ENCODE data around the gene RASGRP3. TPM values are rescaled to one million over a fixed set of nuclear protein-coding genes. Genes with fewer than 3 reads are reported as not detected.

RASGRP3 gene
- total and polyA plus RNA-seq, 9 of the 15 experiments (the other 6 are each of a cell fraction or from before 2014, with no cell fraction given): 0.18 to 1.7 (median 1.2) TPM

GRCh38 chr2:33512112-33512511 is 35.7 kb downstream of the RASGRP3 start:
- TF ChIP-seq CGGBP1 (CRISPR knock-in tag; IDR thresholded peaks at IDR 0.05) (no peak), ZNF655 (CRISPR knock-in tag; IDR thresholded peaks at IDR 0.05) (no peak), NFYB (IDR thresholded peaks at IDR 0.05; ENCODE audit: extremely low read depth, insufficient read length) (no peak), ZNF79 (CRISPR knock-in tag; IDR thresholded peaks at IDR 0.05; ENCODE audit: low read depth) (no peak), TEAD2 (tag; IDR thresholded peaks at IDR 0.05) (no peak), MECOM (CRISPR knock-in tag; IDR thresholded peaks at IDR 0.05) (no peak), LEF1 (IDR thresholded peaks at IDR 0.05) (no peak), POLR2AphosphoS5 (IDR thresholded peaks at IDR 0.05; ENCODE audit: control insufficient read depth, insufficient read depth, low read depth, low read length) (no peak)
- TF ChIP-seq, protein P1, sequence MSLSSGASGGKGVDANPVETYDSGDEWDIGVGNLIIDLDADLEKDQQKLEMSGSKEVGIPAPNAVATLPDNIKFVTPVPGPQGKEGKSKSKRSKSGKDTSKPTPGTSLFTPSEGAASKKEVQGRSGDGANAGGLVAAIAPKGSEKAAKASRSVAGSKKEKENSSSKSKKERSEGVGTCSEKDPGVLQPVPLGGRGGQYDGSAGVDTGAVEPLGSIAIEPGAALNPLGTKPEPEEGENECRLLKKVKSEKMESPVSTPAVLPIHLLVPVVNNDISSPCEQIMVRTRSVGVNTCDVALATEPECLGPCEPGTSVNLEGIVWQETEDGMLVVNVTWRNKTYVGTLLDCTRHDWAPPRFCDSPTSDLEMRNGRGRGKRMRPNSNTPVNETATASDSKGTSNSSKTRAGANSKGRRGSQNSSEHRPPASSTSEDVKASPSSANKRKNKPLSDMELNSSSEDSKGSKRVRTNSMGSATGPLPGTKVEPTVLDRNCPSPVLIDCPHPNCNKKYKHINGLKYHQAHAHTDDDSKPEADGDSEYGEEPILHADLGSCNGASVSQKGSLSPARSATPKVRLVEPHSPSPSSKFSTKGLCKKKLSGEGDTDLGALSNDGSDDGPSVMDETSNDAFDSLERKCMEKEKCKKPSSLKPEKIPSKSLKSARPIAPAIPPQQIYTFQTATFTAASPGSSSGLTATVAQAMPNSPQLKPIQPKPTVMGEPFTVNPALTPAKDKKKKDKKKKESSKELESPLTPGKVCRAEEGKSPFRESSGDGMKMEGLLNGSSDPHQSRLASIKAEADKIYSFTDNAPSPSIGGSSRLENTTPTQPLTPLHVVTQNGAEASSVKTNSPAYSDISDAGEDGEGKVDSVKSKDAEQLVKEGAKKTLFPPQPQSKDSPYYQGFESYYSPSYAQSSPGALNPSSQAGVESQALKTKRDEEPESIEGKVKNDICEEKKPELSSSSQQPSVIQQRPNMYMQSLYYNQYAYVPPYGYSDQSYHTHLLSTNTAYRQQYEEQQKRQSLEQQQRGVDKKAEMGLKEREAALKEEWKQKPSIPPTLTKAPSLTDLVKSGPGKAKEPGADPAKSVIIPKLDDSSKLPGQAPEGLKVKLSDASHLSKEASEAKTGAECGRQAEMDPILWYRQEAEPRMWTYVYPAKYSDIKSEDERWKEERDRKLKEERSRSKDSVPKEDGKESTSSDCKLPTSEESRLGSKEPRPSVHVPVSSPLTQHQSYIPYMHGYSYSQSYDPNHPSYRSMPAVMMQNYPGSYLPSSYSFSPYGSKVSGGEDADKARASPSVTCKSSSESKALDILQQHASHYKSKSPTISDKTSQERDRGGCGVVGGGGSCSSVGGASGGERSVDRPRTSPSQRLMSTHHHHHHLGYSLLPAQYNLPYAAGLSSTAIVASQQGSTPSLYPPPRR (CRISPR knock-in tag; IDR thresholded peaks at IDR 0.05; ENCODE audit: borderline replicate concordance): no peak
- TF ChIP-seq, protein P2, sequence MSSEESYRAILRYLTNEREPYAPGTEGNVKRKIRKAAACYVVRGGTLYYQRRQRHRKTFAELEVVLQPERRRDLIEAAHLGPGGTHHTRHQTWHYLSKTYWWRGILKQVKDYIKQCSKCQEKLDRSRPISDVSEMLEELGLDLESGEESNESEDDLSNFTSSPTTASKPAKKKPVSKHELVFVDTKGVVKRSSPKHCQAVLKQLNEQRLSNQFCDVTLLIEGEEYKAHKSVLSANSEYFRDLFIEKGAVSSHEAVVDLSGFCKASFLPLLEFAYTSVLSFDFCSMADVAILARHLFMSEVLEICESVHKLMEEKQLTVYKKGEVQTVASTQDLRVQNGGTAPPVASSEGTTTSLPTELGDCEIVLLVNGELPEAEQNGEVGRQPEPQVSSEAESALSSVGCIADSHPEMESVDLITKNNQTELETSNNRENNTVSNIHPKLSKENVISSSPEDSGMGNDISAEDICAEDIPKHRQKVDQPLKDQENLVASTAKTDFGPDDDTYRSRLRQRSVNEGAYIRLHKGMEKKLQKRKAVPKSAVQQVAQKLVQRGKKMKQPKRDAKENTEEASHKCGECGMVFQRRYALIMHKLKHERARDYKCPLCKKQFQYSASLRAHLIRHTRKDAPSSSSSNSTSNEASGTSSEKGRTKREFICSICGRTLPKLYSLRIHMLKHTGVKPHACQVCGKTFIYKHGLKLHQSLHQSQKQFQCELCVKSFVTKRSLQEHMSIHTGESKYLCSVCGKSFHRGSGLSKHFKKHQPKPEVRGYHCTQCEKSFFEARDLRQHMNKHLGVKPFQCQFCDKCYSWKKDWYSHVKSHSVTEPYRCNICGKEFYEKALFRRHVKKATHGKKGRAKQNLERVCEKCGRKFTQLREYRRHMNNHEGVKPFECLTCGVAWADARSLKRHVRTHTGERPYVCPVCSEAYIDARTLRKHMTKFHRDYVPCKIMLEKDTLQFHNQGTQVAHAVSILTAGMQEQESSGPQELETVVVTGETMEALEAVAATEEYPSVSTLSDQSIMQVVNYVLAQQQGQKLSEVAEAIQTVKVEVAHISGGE (CRISPR knock-in tag; IDR thresholded peaks at IDR 0.05): no peak
- BruUV-seq (replicated peaks): no TSS peak
- intact Hi-C loops (cut with micrococcal nuclease) (no loop called here), in situ Hi-C loops (cut with MboI) (no loop called here)
- Histone ChIP-seq H3K9me1 (ENCODE audit: control insufficient read depth, insufficient read depth, low read length) (no peaks in the 10 kb centered on the region), H3K4me1 (replicated peaks in 1 of 2; ENCODE audit: control insufficient read depth in 2 of 2, insufficient read depth in 2 of 2, low read length in 2 of 2) (no peaks in the 10 kb centered on the region), H3K36me3 (ENCODE audit: control insufficient read depth, insufficient read depth, low read length) (no peaks in the 10 kb centered on the region), H3K9ac (ENCODE audit: insufficient read depth in 1 of 2, low read depth in 2 of 2, low read length in 2 of 2) (no peak overlapping the region), H3K4me3 (no peak overlapping the region), H3K9me3 (replicated peaks; ENCODE audit: control insufficient read depth, insufficient read depth, low read depth, low read length) (no peaks in the 10 kb centered on the region), H3K27me3 (ENCODE audit: control insufficient read depth in 2 of 2, insufficient read depth in 2 of 2, low read length in 2 of 2) (peaks cover 0 to 4% of the 10 kb centered on the region in 2 experiments; a peak in 2 of 5 replicates), H3K4me2 (ENCODE audit: insufficient read depth, low read length) (no peak overlapping the region), H4K20me1 (replicated peaks; ENCODE audit: control insufficient read depth, insufficient read depth, low read length) (no peaks in the 10 kb centered on the region), H3K79me2 (ENCODE audit: control insufficient read depth, insufficient read depth, low read length) (no peaks in the 10 kb centered on the region), H3K27ac (ENCODE audit: extremely low read depth, low read depth, low read length) (no peak overlapping the region), H2AFZ (ENCODE audit: low read depth, low read length) (no peak overlapping the region)
- ChIA-PET CTCF (ENCODE audit: low intra/inter-chr PET ratio) (no interaction called here), POLR2A (no interaction called here)
- no peak for FAIRE-seq
- WGBS (ENCODE audit: insufficient coverage, low coverage, missing lambda C conversion rate): 0% methylated on average over 5 of the region's 5 CpGs
- DNase-seq (ENCODE audit: extremely low read depth in 1 of 4, low spot score in 3 of 4): no peak
- no peak for ATAC-seq

Measured in K562 (cell line).